ENCODE measurements around the gene PTCH1. TPM values are rescaled to one million over a fixed set of nuclear protein-coding genes. Genes with fewer than 3 reads are reported as not detected.
A peak's percentile ranks its signal among the peaks of the same experiment; 100 is the strongest.

PTCH1 gene
- total and polyA plus RNA-seq, 2 donors (not counting 1 experiment from before 2014, with no cell fraction given): 3.5 to 13.8 TPM

DNA sequence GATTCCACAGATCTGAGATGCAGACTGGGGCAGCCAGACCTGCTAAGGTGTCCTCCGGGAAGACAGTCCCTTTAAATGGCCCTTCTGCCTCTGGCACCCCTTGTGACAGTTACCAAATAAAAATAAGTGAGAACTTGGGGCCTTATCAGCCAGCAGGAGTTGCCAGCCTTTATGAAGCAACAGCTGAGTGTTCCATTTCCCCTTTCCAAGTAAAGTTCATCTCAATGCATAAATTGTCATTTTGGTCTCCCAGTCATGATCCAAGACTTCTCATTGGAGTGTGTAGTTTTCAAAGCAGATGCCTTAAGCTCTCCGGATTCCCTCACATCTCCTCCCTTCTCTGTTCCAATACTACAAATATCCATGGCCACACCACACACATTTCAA, 4.1 kb downstream of the PTCH1 start:
- Histone ChIP-seq H3K27me3 (replicated peaks in 1 of 4; ENCODE audit: control extremely low read depth in 1 of 4, control insufficient read depth in 3 of 4, insufficient read depth in 4 of 4, low read length in 3 of 4) (peaks cover 0 to 72% (median 52%) of the 10 kb centered on the region in 4 experiments), H3K36me3 (replicated peaks in 1 of 2; ENCODE audit: control extremely low read depth in 1 of 2, control insufficient read depth in 1 of 2, extremely low read depth in 1 of 2, insufficient read depth in 2 of 2, low read length in 1 of 2) (no peaks in the 10 kb centered on the region), H3K9ac (ENCODE audit: low read length) (no peak overlapping the region), H3K9me3 (ENCODE audit: control extremely low read depth in 1 of 3, control insufficient read depth in 2 of 3, insufficient read depth in 1 of 3, low read length in 2 of 3) (peaks cover 0 to 37% (median 0%) of the 10 kb centered on the region in 3 donors), H3K4me1 (ENCODE audit: control insufficient read depth in 2 of 2, insufficient read depth in 2 of 2, low read length in 2 of 2) (peaks cover 45 to 47% of the 10 kb centered on the region in 2 donors), H3K4me3 (ENCODE audit: control extremely low read depth in 1 of 5, extremely low read depth in 1 of 5, insufficient read depth in 1 of 5, low read depth in 2 of 5, low read length in 4 of 5) (no peak overlapping the region), H3K4me2 (replicated peaks; ENCODE audit: low read depth, low read length, poor library complexity, severe bottlenecking) (no peak overlapping the region), H3K27ac (ENCODE audit: low read length in 2 of 2) (no peak overlapping the region), H2AFZ (ENCODE audit: insufficient read depth, low read depth, low read length, poor library complexity, severe bottlenecking) (no peak overlapping the region), H4K20me1 (ENCODE audit: control insufficient read depth, insufficient read depth, low read length, poor library complexity, severe bottlenecking) (no peaks in the 10 kb centered on the region), H3K79me2 (ENCODE audit: control insufficient read depth, insufficient read depth, low read length) (no peaks in the 10 kb centered on the region)
- intact Hi-C loops (cut with micrococcal nuclease): no loop called here
- TF ChIP-seq, protein P1, sequence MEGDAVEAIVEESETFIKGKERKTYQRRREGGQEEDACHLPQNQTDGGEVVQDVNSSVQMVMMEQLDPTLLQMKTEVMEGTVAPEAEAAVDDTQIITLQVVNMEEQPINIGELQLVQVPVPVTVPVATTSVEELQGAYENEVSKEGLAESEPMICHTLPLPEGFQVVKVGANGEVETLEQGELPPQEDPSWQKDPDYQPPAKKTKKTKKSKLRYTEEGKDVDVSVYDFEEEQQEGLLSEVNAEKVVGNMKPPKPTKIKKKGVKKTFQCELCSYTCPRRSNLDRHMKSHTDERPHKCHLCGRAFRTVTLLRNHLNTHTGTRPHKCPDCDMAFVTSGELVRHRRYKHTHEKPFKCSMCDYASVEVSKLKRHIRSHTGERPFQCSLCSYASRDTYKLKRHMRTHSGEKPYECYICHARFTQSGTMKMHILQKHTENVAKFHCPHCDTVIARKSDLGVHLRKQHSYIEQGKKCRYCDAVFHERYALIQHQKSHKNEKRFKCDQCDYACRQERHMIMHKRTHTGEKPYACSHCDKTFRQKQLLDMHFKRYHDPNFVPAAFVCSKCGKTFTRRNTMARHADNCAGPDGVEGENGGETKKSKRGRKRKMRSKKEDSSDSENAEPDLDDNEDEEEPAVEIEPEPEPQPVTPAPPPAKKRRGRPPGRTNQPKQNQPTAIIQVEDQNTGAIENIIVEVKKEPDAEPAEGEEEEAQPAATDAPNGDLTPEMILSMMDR (IDR thresholded peaks at IDR 0.05): no peak
- TF ChIP-seq EZH2 (IDR thresholded peaks at IDR 0.05; ENCODE audit: borderline replicate concordance, insufficient read depth, low read depth, low read length, poor library complexity, severe bottlenecking): no peak
- 100% methylated on average over 1 of the region's 2 CpGs for WGBS (ENCODE audit: insufficient coverage)
- ChIA-PET POLR2A (no interaction called here), CTCF (no interaction called here)
- Mint-ChIP-seq H3K4me1 (peaks cover 41% of the 10 kb centered on the region), H3K27ac (no peak overlapping the region), H3K9me3 (ENCODE audit: insufficient read depth) (no peaks in the 10 kb centered on the region), H3K27me3 (peaks cover 53% of the 10 kb centered on the region), H3K4me3 (peak overlapping the region; percentile 86)
- DNase-seq (no peak), ATAC-seq (ENCODE audit: low read depth) (no peak)

DNA sequence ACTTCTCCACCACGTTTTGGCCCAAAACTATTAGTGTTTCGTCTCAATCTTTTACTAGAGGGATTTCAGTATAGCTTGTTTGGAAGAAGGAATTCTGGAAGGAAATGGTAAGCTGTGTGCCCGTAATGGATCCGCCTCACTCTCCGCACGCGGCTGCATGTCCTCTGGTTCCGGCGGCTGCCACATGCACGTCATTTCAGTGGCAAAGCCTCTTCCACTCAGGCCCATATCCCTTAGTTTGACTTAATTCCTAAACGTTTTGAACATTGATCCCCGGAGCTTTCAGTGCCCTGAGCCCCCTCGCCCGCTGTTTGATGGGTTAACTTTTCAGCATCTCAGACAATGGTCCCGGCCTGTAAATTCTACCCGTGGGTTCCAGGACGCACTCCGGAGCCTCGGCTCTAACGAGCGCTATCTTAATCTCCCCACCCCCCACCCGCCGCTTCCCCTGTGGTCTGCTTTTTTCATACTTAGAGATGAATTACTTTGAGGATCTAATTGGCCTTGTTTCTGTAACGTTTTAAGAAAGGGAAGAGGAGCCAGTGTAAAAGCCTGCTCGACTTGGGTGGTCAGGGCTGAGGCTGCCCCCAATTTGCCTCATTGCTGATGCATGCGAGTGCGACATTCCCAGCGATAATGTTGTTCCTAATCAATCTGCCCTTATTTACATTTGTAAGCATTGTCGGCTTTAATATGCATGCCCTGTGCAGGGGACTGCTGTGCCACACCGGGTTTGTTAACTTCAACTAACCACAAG, 4.6 kb downstream of the PTCH1 start:
- WGBS (ENCODE audit: insufficient coverage): 46% methylated on average over 19 of the region's 30 CpGs
- POLR2A ChIA-PET: no interaction called here
- no peak overlapping the region for H3K4me3 ChIP-seq (ENCODE audit: control extremely low read depth in 1 of 5, extremely low read depth in 1 of 5, insufficient read depth in 1 of 5, low read depth in 2 of 5, low read length in 4 of 5)

More for the DNA sequence above, 4.6 kb downstream of the PTCH1 start:
- H3K4me3 Mint-ChIP-seq: peak overlapping the region; percentile 86
- no peak for DNase-seq
- CTCF ChIA-PET: no interaction called here
- peaks cover 0 to 35% (median 0%) of the 10 kb centered on the region in 3 donors for H3K9me3 ChIP-seq (ENCODE audit: control extremely low read depth in 1 of 3, control insufficient read depth in 2 of 3, insufficient read depth in 1 of 3, low read length in 2 of 3)
- H3K4me1 ChIP-seq (ENCODE audit: control insufficient read depth in 2 of 2, insufficient read depth in 2 of 2, low read length in 2 of 2): peaks cover 51 to 52% of the 10 kb centered on the region in 2 donors
- peaks cover 53% of the 10 kb centered on the region for H3K27me3 Mint-ChIP-seq
- peak overlapping the region; percentile 94 for H3K4me2 ChIP-seq (replicated peaks; ENCODE audit: low read depth, low read length, poor library complexity, severe bottlenecking)
- no peak overlapping the region for H2AFZ ChIP-seq (ENCODE audit: insufficient read depth, low read depth, low read length, poor library complexity, severe bottlenecking)
- no peaks in the 10 kb centered on the region for H3K9me3 Mint-ChIP-seq (ENCODE audit: insufficient read depth)
- peaks cover 45% of the 10 kb centered on the region for H3K4me1 Mint-ChIP-seq
- H3K9ac ChIP-seq (ENCODE audit: low read length): no peak overlapping the region
- no peak overlapping the region for H3K27ac ChIP-seq (ENCODE audit: low read length in 2 of 2)
- H3K27me3 ChIP-seq (replicated peaks in 1 of 4; ENCODE audit: control extremely low read depth in 1 of 4, control insufficient read depth in 3 of 4, insufficient read depth in 4 of 4, low read length in 3 of 4): peaks cover 0 to 72% (median 54%) of the 10 kb centered on the region in 4 experiments
- peak overlapping the region; percentile 59 for H3K27ac Mint-ChIP-seq
- no peak for ATAC-seq (ENCODE audit: low read depth)
- no peaks in the 10 kb centered on the region for H4K20me1 ChIP-seq (ENCODE audit: control insufficient read depth, insufficient read depth, low read length, poor library complexity, severe bottlenecking)
- H3K79me2 ChIP-seq (ENCODE audit: control insufficient read depth, insufficient read depth, low read length): no peaks in the 10 kb centered on the region
- intact Hi-C loops (cut with micrococcal nuclease): no loop called here
- H3K36me3 ChIP-seq (replicated peaks in 1 of 2; ENCODE audit: control extremely low read depth in 1 of 2, control insufficient read depth in 1 of 2, extremely low read depth in 1 of 2, insufficient read depth in 2 of 2, low read length in 1 of 2): no peaks in the 10 kb centered on the region
- TF ChIP-seq EZH2 (IDR thresholded peaks at IDR 0.05; ENCODE audit: borderline replicate concordance, insufficient read depth, low read depth, low read length, poor library complexity, severe bottlenecking): no peak
- TF ChIP-seq, protein P1 (IDR thresholded peaks at IDR 0.05): no peak

Measured in B cell (primary cell).